Measurements from ENCODE around the gene MRAS. TPM values are rescaled to one million over a fixed set of nuclear protein-coding genes. Genes with fewer than 3 reads are reported as not detected.
"Not testable (repeated sequence)": the region's sequence is repeated elsewhere in the genome, so short reads cannot be mapped to it uniquely, and the experiment has no call there.

MRAS gene
- total RNA-seq, 4 donors from 2014 or later = 31.8 to 58.1 (median 51.8) TPM

GRCh38 chr3:138373087-138373735, 24.8 kb downstream of the MRAS start:
- H3K27ac ChIP-seq = no peak overlapping the region
- H3K36me3 ChIP-seq = peaks cover 0 to 33% of the 10 kb centered on the region in 2 donors
- no peak for ATAC-seq
- no peak for TF ChIP-seq POLR2AphosphoS5 (IDR thresholded peaks at IDR 0.05)
- no peak for TF ChIP-seq POLR2A (IDR thresholded peaks at IDR 0.05)
- no peak for TF ChIP-seq EP300 (IDR thresholded peaks at IDR 0.05)
- TF ChIP-seq, protein P1, sequence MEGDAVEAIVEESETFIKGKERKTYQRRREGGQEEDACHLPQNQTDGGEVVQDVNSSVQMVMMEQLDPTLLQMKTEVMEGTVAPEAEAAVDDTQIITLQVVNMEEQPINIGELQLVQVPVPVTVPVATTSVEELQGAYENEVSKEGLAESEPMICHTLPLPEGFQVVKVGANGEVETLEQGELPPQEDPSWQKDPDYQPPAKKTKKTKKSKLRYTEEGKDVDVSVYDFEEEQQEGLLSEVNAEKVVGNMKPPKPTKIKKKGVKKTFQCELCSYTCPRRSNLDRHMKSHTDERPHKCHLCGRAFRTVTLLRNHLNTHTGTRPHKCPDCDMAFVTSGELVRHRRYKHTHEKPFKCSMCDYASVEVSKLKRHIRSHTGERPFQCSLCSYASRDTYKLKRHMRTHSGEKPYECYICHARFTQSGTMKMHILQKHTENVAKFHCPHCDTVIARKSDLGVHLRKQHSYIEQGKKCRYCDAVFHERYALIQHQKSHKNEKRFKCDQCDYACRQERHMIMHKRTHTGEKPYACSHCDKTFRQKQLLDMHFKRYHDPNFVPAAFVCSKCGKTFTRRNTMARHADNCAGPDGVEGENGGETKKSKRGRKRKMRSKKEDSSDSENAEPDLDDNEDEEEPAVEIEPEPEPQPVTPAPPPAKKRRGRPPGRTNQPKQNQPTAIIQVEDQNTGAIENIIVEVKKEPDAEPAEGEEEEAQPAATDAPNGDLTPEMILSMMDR (IDR thresholded peaks at IDR 0.05) = no peak
- no peaks in the 10 kb centered on the region for H3K9me3 ChIP-seq
- no peak overlapping the region for H3K4me3 ChIP-seq
- peaks cover 0 to 36% (median 0%) of the 10 kb centered on the region in 3 donors for H3K4me1 ChIP-seq
- H3K27me3 ChIP-seq = no peaks in the 10 kb centered on the region
- WGBS, 2 donors (ENCODE audit: low coverage in 1 of 2) = 87 to 90% methylated on average over 7 of the region's 7 CpGs

- Histone ChIP-seq H3K9me3 (no peaks in the 10 kb centered on the region), H3K27ac (no peak overlapping the region), H3K36me3 (peaks cover 0 to 38% of the 10 kb centered on the region in 2 donors), H3K4me3 (no peak overlapping the region), H3K4me1 (peaks cover 0 to 35% (median 0%) of the 10 kb centered on the region in 3 donors), H3K27me3 (no peaks in the 10 kb centered on the region)
- ATAC-seq = no peak
- WGBS, 2 donors (ENCODE audit: low coverage in 1 of 2) = 100% methylated on average over 1 to 2 of the region's 5 CpGs
- no peak for TF ChIP-seq EP300 (IDR thresholded peaks at IDR 0.05)
- TF ChIP-seq POLR2AphosphoS5 (IDR thresholded peaks at IDR 0.05) = no peak
These were observed 25.3 kb downstream of the MRAS start for GRCh38 chr3:138373736-138374094.

GRCh38 chr3:138374573-138375134, 26.3 kb downstream of the MRAS start:
- H3K4me3 ChIP-seq = no peak overlapping the region
- ATAC-seq = no peak
- H3K4me1 ChIP-seq = peaks cover 0 to 29% (median 0%) of the 10 kb centered on the region in 3 donors
- TF ChIP-seq, protein P1 (IDR thresholded peaks at IDR 0.05) = no peak
- TF ChIP-seq POLR2AphosphoS5 (IDR thresholded peaks at IDR 0.05) (no peak), POLR2A (IDR thresholded peaks at IDR 0.05) (no peak), EP300 (IDR thresholded peaks at IDR 0.05) (no peak)
- 50 to 100% methylated on average over 1 to 2 of the region's 2 CpGs for WGBS, 2 donors (ENCODE audit: low coverage in 1 of 2)
- H3K36me3 ChIP-seq = peaks cover 0 to 39% of the 10 kb centered on the region in 2 donors
- H3K27ac ChIP-seq = no peak overlapping the region
- no peaks in the 10 kb centered on the region for H3K27me3 ChIP-seq
- H3K9me3 ChIP-seq = no peaks in the 10 kb centered on the region

DNA sequence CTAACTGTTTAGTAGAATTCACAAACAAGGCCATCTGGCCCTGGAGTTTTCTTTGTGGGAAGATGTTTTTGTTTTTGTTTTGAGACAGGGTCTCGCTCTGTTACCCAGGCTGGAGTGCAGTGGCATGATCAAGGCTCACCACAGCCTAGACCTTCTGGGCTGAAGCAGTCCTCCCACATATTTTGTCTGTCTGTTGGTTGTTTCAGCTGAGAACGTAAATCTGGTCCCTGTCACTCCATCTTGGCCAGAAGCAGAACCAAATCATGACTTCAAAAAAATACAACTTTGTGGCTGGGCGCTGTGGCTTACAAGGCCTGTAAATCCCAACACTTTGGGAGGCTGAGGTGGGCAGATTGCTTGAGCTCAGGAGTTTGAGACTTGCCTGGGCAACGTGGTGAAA, 27.1 kb downstream of the MRAS start:
- Histone ChIP-seq H3K27ac (no peak overlapping the region), H3K4me3 (no peak overlapping the region), H3K27me3 (no peaks in the 10 kb centered on the region), H3K36me3 (peaks cover 0 to 39% of the 10 kb centered on the region in 2 donors), H3K9me3 (no peaks in the 10 kb centered on the region), H3K4me1 (peaks cover 0 to 23% (median 0%) of the 10 kb centered on the region in 3 donors)
- no peak for ATAC-seq
- no peak for TF ChIP-seq POLR2A (IDR thresholded peaks at IDR 0.05)
- no peak for TF ChIP-seq POLR2AphosphoS5 (IDR thresholded peaks at IDR 0.05)
- TF ChIP-seq, protein P1 (IDR thresholded peaks at IDR 0.05) = no peak
- TF ChIP-seq EP300 (IDR thresholded peaks at IDR 0.05) = no peak
- 58 to 100% methylated on average over 1 to 4 of the region's 4 CpGs for WGBS, 2 donors (ENCODE audit: low coverage in 1 of 2)

DNA sequence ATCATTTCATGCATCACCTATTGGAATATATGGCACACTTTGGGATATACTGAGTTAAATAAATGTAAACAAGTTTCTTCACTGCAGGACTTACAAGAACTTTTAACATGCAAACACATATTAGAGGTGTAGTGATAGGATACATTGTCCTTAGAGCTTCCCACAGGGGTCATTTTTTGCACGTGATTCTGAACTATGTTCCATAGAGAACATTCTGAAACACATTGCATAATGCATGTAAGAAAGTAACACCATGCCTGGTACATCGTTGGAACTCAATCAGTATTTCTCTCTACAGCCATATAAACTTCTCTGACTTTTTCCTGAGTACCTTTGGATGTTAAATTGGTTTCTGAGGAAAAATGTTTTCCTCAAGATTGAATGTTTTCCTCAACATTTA, 28.3 kb downstream of the MRAS start:
- no peak for TF ChIP-seq EP300 (IDR thresholded peaks at IDR 0.05)
- TF ChIP-seq POLR2A (IDR thresholded peaks at IDR 0.05) = no peak
- TF ChIP-seq POLR2AphosphoS5 (IDR thresholded peaks at IDR 0.05) = no peak
- TF ChIP-seq, protein P1 (IDR thresholded peaks at IDR 0.05) = no peak
- 44 to 66% methylated on average over 2 of the region's 2 CpGs for WGBS, 2 donors (ENCODE audit: low coverage in 1 of 2)
- Histone ChIP-seq H3K36me3 (peaks cover 0 to 39% of the 10 kb centered on the region in 2 donors), H3K27ac (peak overlapping the region in 2 of 4 donors; percentile 2 to 19), H3K4me3 (no peak overlapping the region), H3K4me1 (peaks cover 7 to 32% (median 7%) of the 10 kb centered on the region in 3 donors), H3K27me3 (no peaks in the 10 kb centered on the region), H3K9me3 (no peaks in the 10 kb centered on the region)
- ATAC-seq = peak; percentile 34

GRCh38 chr3:138377212-138377611, 28.8 kb downstream of the MRAS start:
- H3K27ac ChIP-seq = peak overlapping the region in 2 of 4 donors; percentile 2 to 19
- ATAC-seq = not testable (repeated sequence)
- WGBS, 2 donors (ENCODE audit: low coverage in 1 of 2) = 93 to 95% methylated on average over 10 of the region's 11 CpGs

More at GRCh38 chr3:138377212-138377611, 28.8 kb downstream of the MRAS start:
- Histone ChIP-seq H3K36me3 (peaks cover 0 to 39% of the 10 kb centered on the region in 2 donors), H3K4me1 (peaks cover 12 to 38% (median 12%) of the 10 kb centered on the region in 3 donors)
- H3K27me3 ChIP-seq, H3K9me3 ChIP-seq, H3K4me3 ChIP-seq: not testable (repeated sequence)

Measured in gastroesophageal sphincter (tissue), 4 donors.